PFSK-1 (cell line): Measurements from ENCODE around the gene SDHAF1.
A peak's percentile ranks its signal among the peaks of the same experiment; 100 is the strongest.

Experiments used
- FOXP2 ChIP-seq: optimal IDR thresholded peaks from 2 replicates; pipeline ENCODE3; 2011; ENCODE audit warnings: borderline replicate concordance, control low read depth, inconsistent platforms; ENCODE audit not compliant: insufficient read depth; ENCODE audit errors: extremely low read length, extremely low read depth
- POLR2AphosphoS5 ChIP-seq: IDR thresholded peaks from 2 replicates; pipeline ENCODE4 v1.6.1; 2012; ENCODE audit warnings: low read depth, mild to moderate bottlenecking, control low read depth, low read length, moderate library complexity
- REST ChIP-seq, 2 experiments: IDR thresholded peaks; 2 replicates each; pipeline versions ENCODE4 v1.6.1 to v1.8.0; 2011 to 2012; ENCODE audit warnings: low read depth in 2 of 2, low read length in 2 of 2, control low read depth in 1 of 2, inconsistent platforms in 1 of 2, mild to moderate bottlenecking in 1 of 2, moderate library complexity in 1 of 2; ENCODE audit not compliant: insufficient read depth in 1 of 2
- SIN3A ChIP-seq: IDR thresholded peaks from 2 replicates; pipeline ENCODE4 v1.6.1; 2012; ENCODE audit warnings: mild to moderate bottlenecking, low read length, moderate library complexity, borderline replicate concordance; ENCODE audit not compliant: insufficient read depth
- TAF1 ChIP-seq: IDR thresholded peaks from 2 replicates; pipeline ENCODE4 v1.6.1; 2012; ENCODE audit warnings: low read length, control low read depth, borderline replicate concordance; ENCODE audit not compliant: insufficient read depth

SDHAF1 gene

DNA sequence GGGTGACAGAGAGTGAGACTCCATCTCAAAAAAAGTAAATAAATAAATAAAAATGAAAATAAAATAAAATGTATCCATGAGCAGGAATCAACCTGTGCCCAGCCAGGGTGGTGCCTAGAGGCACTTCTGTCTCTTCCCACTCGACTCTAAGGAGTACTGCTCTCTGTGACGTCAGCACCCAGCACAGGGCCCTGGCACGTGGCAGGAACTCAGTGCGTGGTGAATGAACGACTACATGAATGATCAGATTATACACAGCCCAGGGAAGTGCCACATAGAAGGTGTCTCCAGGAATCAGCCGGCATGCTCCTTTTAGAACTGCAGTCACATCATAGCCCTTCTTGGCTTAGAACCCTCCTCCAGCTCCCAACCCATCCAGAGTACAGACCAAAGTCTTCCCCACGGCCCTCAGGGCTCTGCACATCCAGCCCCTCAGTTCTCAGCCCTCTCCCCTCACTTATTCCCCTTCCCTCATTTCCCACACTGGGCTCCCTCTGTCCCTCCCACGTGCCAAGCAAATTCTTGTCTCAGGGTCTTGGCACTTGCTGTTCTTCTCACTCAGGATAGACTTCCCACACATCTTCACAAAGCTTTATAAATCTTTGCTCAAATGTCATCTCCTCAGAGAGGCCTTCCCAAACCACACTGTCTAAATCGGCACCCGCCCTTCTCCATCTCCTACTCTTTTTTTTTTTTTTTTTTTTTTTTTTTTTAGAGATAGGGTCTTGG, 33.5 kb downstream of the SDHAF1 start:
- TF ChIP-seq POLR2AphosphoS5 (no peak), TAF1 (no peak), REST (IDR thresholded peaks at IDR 0.05; ENCODE audit: insufficient read depth in 1 of 2, low read depth in 2 of 2, low read length in 2 of 2) (no peak), SIN3A (no peak), FOXP2 (no peak)

- TF ChIP-seq FOXP2 (no peak), TAF1 (no peak), SIN3A (no peak), REST (IDR thresholded peaks at IDR 0.05; ENCODE audit: insufficient read depth in 1 of 2, low read depth in 2 of 2, low read length in 2 of 2) (no peak), POLR2AphosphoS5 (no peak)
These were observed 35.5 kb downstream of the SDHAF1 start for GRCh38 chr19:36030264-36031148.

- TF ChIP-seq FOXP2 (no peak), POLR2AphosphoS5 (no peak), TAF1 (no peak), REST (IDR thresholded peaks at IDR 0.05; ENCODE audit: insufficient read depth in 1 of 2, low read depth in 2 of 2, low read length in 2 of 2) (no peak), SIN3A (no peak)
These were observed 36.3 kb downstream of the SDHAF1 start for GRCh38 chr19:36031308-36031707.

- no peak for TF ChIP-seq REST (IDR thresholded peaks at IDR 0.05; ENCODE audit: insufficient read depth in 1 of 2, low read depth in 2 of 2, low read length in 2 of 2)
- peak; percentile 36 for TF ChIP-seq FOXP2
These were observed 37.5 kb downstream of the SDHAF1 start, which contains the start of gene CLIP3 for GRCh38 chr19:36032251-36033104. Gene CLIP3, minus strand, starts transcription at chr19:36032873. Its CDS starts 516 bp downstream, at chr19:36032357.
